GM21529 (cell line): ENCODE data around the gene ATR.
"Not testable (repeated sequence)": the region's sequence is repeated elsewhere in the genome, so short reads cannot be mapped to it uniquely, and the experiment has no call there.

Source experiments
- ATAC-seq: cut with Tn5 transposase; IDR thresholded peaks from one replicate; pipeline ENCODE4 v1.9.1; 2021; ENCODE audit not compliant: unreplicated experiment

ATR gene

GRCh38 chr3:142595581-142595950, 17.0 kb upstream of the ATR start:
- no peak for ATAC-seq

DNA sequence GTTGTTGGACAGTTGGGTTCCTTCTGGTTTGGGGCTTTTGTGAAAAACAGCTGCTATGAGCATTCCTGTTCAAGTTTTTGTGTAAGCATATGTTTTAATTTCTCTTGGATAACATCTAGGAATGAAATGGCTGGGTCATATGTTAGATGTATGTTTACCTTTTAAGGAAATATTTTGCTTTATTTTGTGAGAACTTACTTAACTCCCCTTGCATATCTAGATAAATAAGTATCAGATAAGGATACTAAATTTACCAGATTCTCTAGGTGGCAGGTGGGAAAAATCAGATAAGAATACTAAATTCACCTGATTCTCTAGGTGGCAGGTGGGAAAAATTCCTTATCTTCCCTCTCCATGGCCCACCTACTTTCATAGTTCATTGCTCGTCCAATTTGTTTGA, 16.6 kb upstream of the ATR start:
- no peak for ATAC-seq

GRCh38 chr3:142592268-142592667, 13.7 kb upstream of the ATR start:
- not testable (repeated sequence) for ATAC-seq

- ATAC-seq = no peak
Measured at GRCh38 chr3:142588703-142589102, 10.2 kb upstream of the ATR start.

DNA sequence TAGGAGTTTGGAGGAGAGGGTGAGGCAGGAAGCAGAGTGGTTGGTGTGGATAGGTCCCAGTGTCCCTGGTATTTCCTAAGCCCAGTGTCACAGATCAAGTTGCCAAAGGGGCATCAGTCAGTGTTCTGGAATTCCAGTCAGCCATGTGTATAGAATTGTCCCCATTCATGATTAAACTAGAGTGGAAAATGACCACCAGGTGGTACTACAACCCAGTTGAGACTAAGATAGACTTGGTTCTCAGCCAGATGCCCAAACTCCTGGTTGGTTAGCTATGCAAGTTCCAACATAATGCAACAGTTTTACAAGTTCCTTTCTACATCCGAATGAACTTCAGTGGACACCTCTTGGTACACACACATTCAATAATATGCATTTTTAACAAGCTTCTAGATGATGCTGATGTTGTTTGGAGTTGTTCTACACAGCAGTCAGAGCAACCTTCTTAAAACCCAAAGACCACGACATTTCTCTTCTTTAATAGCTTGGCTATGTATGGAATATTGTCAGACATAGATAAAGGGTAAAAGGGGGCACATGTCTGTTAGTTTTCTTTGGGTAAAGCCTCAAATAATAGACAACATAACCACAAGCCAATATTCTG, 8.4 kb upstream of the ATR start:
- peak; percentile 83 for ATAC-seq

GRCh38 chr3:142581070-142581469, 2.5 kb upstream of the ATR start:
- not testable (repeated sequence) for ATAC-seq

DNA sequence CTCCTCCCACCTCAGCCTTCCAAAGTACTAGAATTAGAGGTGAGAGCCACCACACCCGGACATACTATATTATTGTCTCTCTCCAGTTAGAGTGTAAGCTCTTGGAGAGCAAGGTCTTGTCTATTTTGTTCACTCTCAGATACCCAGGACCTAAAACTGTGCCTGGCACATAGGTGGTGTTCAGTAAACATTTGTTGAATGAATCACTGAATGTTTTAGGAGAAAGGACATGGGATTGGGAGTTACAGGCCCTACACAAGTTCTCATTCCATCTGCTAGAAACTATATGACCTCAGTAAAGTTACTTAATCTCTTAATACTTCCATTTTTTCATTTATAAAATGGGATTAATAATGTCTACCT, 1.5 kb upstream of the ATR start:
- no peak for ATAC-seq

GRCh38 chr3:142577696-142578328, 721 bp downstream of the ATR start:
- no peak for ATAC-seq

DNA sequence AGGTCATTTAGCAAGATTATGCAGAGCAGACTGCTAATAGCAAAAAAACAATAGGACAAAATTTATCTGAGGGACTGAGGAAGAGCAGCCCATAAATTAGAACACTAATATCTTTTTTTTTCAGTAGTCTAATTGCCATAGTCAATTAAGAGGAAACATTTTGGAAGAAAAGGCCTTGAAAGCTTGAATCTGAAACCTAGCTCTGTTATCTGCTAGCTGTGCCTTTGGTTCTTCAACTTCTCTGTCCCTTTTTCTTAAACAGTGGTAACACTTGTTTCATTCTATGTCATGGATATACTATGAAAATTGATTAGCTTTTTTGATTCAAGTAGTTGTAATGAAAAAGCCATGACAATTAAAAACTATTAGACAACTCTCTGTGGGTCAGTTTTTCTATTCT, 1.7 kb downstream of the ATR start:
- no peak for ATAC-seq

GRCh38 chr3:142574665-142575064, 3.9 kb downstream of the ATR start:
- ATAC-seq = no peak

- ATAC-seq = not testable (repeated sequence)
Measured at GRCh38 chr3:142574223-142574622, 4.3 kb downstream of the ATR start.

DNA sequence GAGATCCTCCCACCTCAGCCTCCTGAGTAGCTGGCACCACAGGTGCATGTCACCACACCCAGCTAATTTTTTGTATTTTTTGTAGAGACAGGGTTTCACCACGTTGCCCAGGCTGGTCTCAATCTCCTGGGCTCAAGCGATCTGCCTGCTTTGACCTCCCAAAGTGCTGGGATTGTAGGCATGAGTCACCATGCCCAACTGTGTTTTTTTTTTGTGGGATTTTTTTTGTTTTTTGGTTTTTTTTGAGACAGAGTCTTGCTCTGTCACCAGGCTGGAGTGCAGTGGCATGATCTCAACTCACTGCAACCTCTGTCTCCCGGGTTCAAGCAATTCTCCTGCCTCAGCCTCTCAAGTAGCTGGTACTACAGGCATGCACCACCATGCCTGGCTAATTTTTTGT, 9.1 kb downstream of the ATR start:
- ATAC-seq = not testable (repeated sequence)

DNA sequence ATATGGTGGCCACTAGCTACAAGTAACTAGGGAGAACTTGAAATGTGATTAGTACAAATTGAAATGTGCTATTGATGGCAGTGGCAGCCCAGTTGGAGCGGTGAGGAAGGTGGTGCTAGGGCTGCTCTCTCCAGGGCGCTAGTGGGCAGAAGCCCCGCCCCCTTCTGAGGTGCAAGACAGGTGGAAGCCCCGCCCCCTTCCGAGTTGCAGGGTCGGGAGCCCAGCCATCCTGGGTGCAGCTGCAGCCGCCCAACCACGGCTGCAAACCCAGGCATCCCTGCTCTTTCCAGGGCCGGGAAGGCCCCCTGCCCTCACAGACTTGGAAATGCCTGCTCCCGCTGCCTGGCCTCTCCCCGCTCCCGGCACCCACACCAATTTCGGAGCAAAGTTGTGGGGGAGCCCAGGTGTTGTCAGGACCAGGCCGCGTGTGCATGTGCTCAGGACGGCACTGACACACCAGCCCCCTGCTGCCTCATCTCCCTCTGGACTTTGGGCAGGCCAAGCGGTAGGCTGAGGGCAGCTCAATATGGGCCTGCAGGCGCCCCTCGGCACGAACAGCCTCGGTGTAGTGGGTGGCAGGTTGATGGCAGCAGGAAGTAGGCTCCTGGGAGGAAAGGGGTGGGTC, 10.0 kb downstream of the ATR start:
- no peak for ATAC-seq

GRCh38 chr3:142566096-142566495, 12.4 kb downstream of the ATR start:
- no peak for ATAC-seq

DNA sequence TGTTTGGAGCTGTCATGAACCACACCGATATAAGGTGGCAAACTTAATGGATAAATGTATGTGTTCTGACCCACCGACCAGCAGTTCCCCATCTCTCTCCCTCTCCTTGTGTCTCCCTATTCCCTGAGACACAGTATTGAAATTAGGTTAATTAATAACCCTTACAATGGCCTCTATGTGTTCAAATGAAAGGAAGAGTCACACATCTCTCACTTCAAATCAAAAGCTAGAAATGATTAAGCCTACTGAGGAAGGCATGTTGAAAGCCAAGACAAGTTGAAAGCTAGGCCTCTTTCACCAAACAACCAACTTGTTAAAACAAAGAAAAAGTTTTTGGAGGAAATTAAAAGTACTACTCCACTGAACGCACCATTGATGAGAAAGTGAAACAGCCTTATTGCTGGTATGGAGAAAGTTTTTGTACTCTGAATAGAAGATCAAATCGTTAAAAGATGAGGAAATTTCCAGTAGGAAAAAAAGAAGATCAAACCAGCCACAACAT, 15.0 kb downstream of the ATR start:
- ATAC-seq = no peak

- no peak for ATAC-seq
Measured at GRCh38 chr3:142560118-142560517, 18.4 kb downstream of the ATR start.

DNA sequence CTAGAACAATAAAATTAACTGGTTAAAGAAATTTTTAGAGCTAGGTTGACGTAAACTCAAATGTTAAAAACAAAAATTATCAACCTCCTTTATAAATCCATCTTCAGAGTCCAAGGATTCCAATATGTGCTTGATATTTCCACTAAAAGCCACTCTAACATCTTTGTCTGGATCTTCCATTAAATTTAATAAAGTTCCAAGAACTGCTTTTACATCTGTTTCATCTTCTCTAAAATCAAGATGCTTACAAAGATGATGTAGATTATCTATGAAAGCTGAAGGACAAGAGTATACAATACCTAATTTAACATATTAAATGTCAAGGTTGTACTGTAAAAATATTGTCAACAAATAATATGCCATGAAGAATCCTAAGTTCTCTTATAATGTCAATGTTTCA, 24.8 kb downstream of the ATR start:
- ATAC-seq = no peak

GRCh38 chr3:142552579-142552978, 26.0 kb downstream of the ATR start:
- ATAC-seq = not testable (repeated sequence)

DNA sequence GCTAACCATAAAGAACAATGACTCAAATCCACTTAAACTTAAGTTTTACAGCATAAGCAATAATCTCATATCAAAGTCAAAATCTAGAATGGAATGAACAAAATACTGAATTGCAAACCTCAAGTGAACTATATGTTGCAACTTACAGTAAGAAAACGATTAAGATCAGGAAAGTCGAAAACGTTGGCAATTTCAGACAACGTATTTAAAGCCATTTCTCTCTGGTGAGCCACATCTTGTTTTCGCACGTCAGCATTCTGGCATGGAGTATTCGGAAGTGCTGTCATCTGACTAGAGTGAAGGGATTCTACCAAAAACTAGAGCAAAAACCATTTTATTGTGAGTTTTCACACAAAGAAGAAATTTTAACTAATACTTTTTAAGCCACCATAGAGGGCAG, 28.5 kb downstream of the ATR start:
- no peak for ATAC-seq

GRCh38 chr3:142543307-142543706, 35.2 kb downstream of the ATR start:
- no peak for ATAC-seq

DNA sequence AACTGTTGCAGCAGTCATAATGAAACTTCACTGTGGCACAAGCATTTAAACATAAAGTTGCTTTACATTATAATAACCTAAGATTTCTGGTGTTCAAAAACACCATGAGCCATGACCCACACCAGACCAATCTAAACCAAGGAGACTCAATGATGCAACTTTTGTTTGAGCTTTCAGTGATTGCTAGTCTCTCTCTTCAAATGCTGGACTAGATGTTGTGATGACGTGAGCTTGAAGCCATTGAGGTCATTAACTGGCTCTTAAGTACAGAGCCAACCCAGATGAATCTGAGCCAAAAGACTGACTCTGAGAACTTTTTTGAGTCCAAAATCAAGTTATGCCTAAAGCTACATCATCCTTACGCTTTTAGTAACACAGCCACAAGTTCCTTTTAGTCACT, 36.5 kb downstream of the ATR start:
- no peak for ATAC-seq

- no peak for ATAC-seq
Measured at GRCh38 chr3:142536519-142536918, 42.0 kb downstream of the ATR start.

DNA sequence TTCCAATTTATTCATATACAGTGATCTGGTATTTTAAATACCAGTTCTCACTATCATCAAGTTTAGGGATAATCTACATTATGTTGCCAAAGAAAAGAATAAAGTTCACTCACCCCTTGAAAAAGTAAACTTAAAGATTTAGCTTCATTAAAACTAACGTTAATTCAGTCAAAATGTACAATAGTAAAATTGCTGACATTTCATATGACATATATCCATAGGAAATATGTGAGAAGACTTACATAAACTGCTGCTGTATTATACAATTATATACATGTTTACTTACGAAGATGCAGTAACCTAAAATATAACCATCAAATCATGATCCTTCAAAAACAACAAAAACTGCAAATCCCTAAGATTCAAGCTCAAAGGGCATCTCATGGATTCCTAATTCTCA, 44.0 kb downstream of the ATR start:
- ATAC-seq = no peak
